Astrocyte of the cerebellum (primary cell): ENCODE data around the gene ASIC2.

ENCODE experiments used
- DNase-seq: peaks from one replicate; pipeline ENCODE4 v3.0.0-alpha.2; 2011; ENCODE audit warnings: low read depth
- H3K4me3 ChIP-seq: 2 replicates; pipeline ENCODE4 v1.5.1; 2011; ENCODE audit warnings: mild to moderate bottlenecking, low read depth, low read length, moderate library complexity
- CTCF ChIP-seq: IDR thresholded peaks from 2 replicates; pipeline ENCODE4 v1.5.1; 2012; ENCODE audit warnings: low read length, low read depth, moderate library complexity, mild to moderate bottlenecking; ENCODE audit errors: missing control alignments
- in situ Hi-C: cut with HindIII; loops from 2 replicates; pipeline ENCODE4 v1.10.0; 2017; ENCODE audit warnings: low sequenced_read_pairs

The ASIC2 gene

GRCh38 chr17:33205552-33205951 lies 87.5 kb downstream of the ASIC2 start:
- DNase-seq: no peak
- in situ Hi-C loops: no loop called here
- no peak overlapping the region for H3K4me3 ChIP-seq
- no peak for TF ChIP-seq CTCF

GRCh38 chr17:33204701-33205100 lies 88.4 kb downstream of the ASIC2 start:
- in situ Hi-C loops: loop anchor here (5.0 kb wide), 1 partner anchor 52 kb away; no protein-coding TSS in a partner anchor
- no peak for DNase-seq
- no peak overlapping the region for H3K4me3 ChIP-seq
- TF ChIP-seq CTCF: no peak

GRCh38 chr17:33204156-33204555 lies 88.9 kb downstream of the ASIC2 start:
- in situ Hi-C loops: loop anchor here (5.0 kb wide), 1 partner anchor 52 kb away; no protein-coding TSS in a partner anchor
- no peak overlapping the region for H3K4me3 ChIP-seq
- no peak for DNase-seq
- no peak for TF ChIP-seq CTCF

- no peak for TF ChIP-seq CTCF
- H3K4me3 ChIP-seq: no peak overlapping the region
- in situ Hi-C loops: loop anchor here (5.0 kb wide), 1 partner anchor 51 kb away; no protein-coding TSS in a partner anchor
- no peak for DNase-seq
Measured at GRCh38 chr17:33202796-33203495, 90.1 kb downstream of the ASIC2 start.

- in situ Hi-C loops: loop anchor here (5.0 kb wide), 1 partner anchor 50 kb away; no protein-coding TSS in a partner anchor
- no peak for DNase-seq
- H3K4me3 ChIP-seq: no peak overlapping the region
Measured at GRCh38 chr17:33202021-33202420, 91.1 kb downstream of the ASIC2 start.

GRCh38 chr17:33201283-33201682 lies 91.8 kb downstream of the ASIC2 start:
- TF ChIP-seq CTCF: no peak
- no peak overlapping the region for H3K4me3 ChIP-seq
- in situ Hi-C loops: loop anchor here (5.0 kb wide), 1 partner anchor 49 kb away; no protein-coding TSS in a partner anchor
- no peak for DNase-seq

More at GRCh38 chr17:33202021-33202420, 91.1 kb downstream of the ASIC2 start:
- TF ChIP-seq CTCF: no peak
